LoVo (cell line): ENCODE measurements around the gene DNM3.

Experiments used
- DNase-seq: peaks from one replicate; pipeline ENCODE4 v3.0.0-alpha.2; 2016; ENCODE audit warnings: low spot score

DNM3 gene

GRCh38 chr1:172177849-172178248, 336.6 kb downstream of the DNM3 start:
- DNase-seq: no peak

GRCh38 chr1:172178886-172179285, 337.6 kb downstream of the DNM3 start:
- DNase-seq: no peak

GRCh38 chr1:172179918-172180317, 338.6 kb downstream of the DNM3 start:
- DNase-seq: no peak

- DNase-seq: no peak
Measured at GRCh38 chr1:172180501-172181285, 339.4 kb downstream of the DNM3 start.

GRCh38 chr1:172184506-172185191, 343.4 kb downstream of the DNM3 start:
- no peak for DNase-seq

- DNase-seq: no peak
Measured at GRCh38 chr1:172185211-172185610, 343.9 kb downstream of the DNM3 start.

GRCh38 chr1:172185996-172186395, 344.7 kb downstream of the DNM3 start:
- DNase-seq: no peak

- no peak for DNase-seq
Measured at GRCh38 chr1:172201572-172201971, 360.3 kb downstream of the DNM3 start.

GRCh38 chr1:172203135-172203823, 362.0 kb downstream of the DNM3 start:
- DNase-seq: no peak

GRCh38 chr1:172203902-172204301, 362.6 kb downstream of the DNM3 start:
- no peak for DNase-seq

- no peak for DNase-seq
Measured at GRCh38 chr1:172206256-172206655, 365.0 kb downstream of the DNM3 start.

- DNase-seq: no peak
Measured at GRCh38 chr1:172208635-172209034, 367.3 kb downstream of the DNM3 start.

GRCh38 chr1:172211221-172211620, 369.9 kb downstream of the DNM3 start:
- DNase-seq: no peak

- DNase-seq: no peak
Measured at GRCh38 chr1:172212124-172212523, 370.8 kb downstream of the DNM3 start.

- no peak for DNase-seq
Measured at GRCh38 chr1:172215006-172215405, 373.7 kb downstream of the DNM3 start.

GRCh38 chr1:172219966-172220365, 378.7 kb downstream of the DNM3 start:
- DNase-seq: no peak

- DNase-seq: no peak
Measured at GRCh38 chr1:172220376-172220775, 379.1 kb downstream of the DNM3 start.

GRCh38 chr1:172221436-172221835, 380.1 kb downstream of the DNM3 start:
- no peak for DNase-seq

- no peak for DNase-seq
Measured at GRCh38 chr1:172224871-172225270, 383.6 kb downstream of the DNM3 start.

- DNase-seq: no peak
Measured at GRCh38 chr1:172229942-172230341, 388.6 kb downstream of the DNM3 start.

- DNase-seq: no peak
Measured at GRCh38 chr1:172230526-172230925, 389.2 kb downstream of the DNM3 start.

- DNase-seq: no peak
Measured at GRCh38 chr1:172236958-172237357, 395.7 kb downstream of the DNM3 start.

GRCh38 chr1:172238158-172238557, 396.9 kb downstream of the DNM3 start:
- no peak for DNase-seq
